HepG2 (cell line): Measurements from ENCODE around the gene RAPGEF6. TPM values are rescaled to one million over a fixed set of nuclear protein-coding genes. Genes with fewer than 3 reads are reported as not detected.

Experiments used
- GRHL1 ChIP-seq: sonication (generic); formaldehyde crosslinking; conservative IDR thresholded peaks from 2 replicates; pipeline ENCODE4 v1.8.0; 2022; ENCODE audit warnings: missing genetic modification reagents
- IRF9 ChIP-seq: sonication (generic); formaldehyde crosslinking; IDR thresholded peaks from 2 replicates; pipeline ENCODE4 v1.8.0; 2022; ENCODE audit warnings: missing genetic modification reagents, mild to moderate bottlenecking, borderline replicate concordance
- RBAK ChIP-seq: sonication (generic); formaldehyde crosslinking; IDR thresholded peaks from 2 replicates; pipeline ENCODE4 v1.5.1; 2020; ENCODE audit warnings: mild to moderate bottlenecking, missing genetic modification reagents
- RERE ChIP-seq: IDR thresholded peaks from 2 replicates; pipeline ENCODE4 v1.6.1; 2016; ENCODE audit warnings: low read depth, missing genetic modification reagents, missing compliant biosample characterization
- SRSF4 ChIP-seq: fragments of 200-400 bp; formaldehyde crosslinking; IDR thresholded peaks from one replicate; pipeline ENCODE4 v1.6.1; 2018; ENCODE audit warnings: mild to moderate bottlenecking, low read depth, low read length, moderate library complexity; ENCODE audit not compliant: poor library complexity, severe bottlenecking
- ZNF292 ChIP-seq: sonication (generic); formaldehyde crosslinking; IDR thresholded peaks from 2 replicates; pipeline ENCODE4 v1.8.1; 2022; ENCODE audit warnings: mild to moderate bottlenecking, low read depth, missing genetic modification reagents, borderline replicate concordance
- ZNF318 ChIP-seq: sonication (generic); formaldehyde crosslinking; IDR thresholded peaks from 2 replicates; pipeline ENCODE4 v1.4.0; 2020; ENCODE audit warnings: mild to moderate bottlenecking, missing genetic modification reagents
- ZNF713 ChIP-seq: sonication (generic); formaldehyde crosslinking; IDR thresholded peaks from 2 replicates; pipeline ENCODE4 v1.4.0; 2020; ENCODE audit warnings: mild to moderate bottlenecking, missing genetic modification reagents
- ZNF749 ChIP-seq: sonication (generic); formaldehyde crosslinking; IDR thresholded peaks from 2 replicates; pipeline ENCODE4 v1.8.0; 2022; ENCODE audit warnings: mild to moderate bottlenecking, missing genetic modification reagents, moderate library complexity, borderline replicate concordance
- ZNF768 ChIP-seq: sonication (generic); formaldehyde crosslinking; IDR thresholded peaks from 2 replicates; pipeline ENCODE4 v1.4.0; 2020; ENCODE audit warnings: missing genetic modification reagents
- ZNF879 ChIP-seq: sonication (generic); formaldehyde crosslinking; IDR thresholded peaks from 2 replicates; pipeline ENCODE4 v1.8.1; 2023; ENCODE audit warnings: missing genetic modification reagents
- polyA plus RNA-seq, 8 experiments: library from polyadenylated mRNA; depleted of rRNA in 3 of 8; stranded (reverse) in 7 of 8; unstranded in 1 of 8; fragments of >200 nt; fragmentation: Illumina TruSeq in 4 of 8; extraction: Trizol in 4 of 8; gene quantifications; 2 replicates each; pipeline versions ENCODE4 v1.2.1 to v1.2.3, GENCODE V29; 2011 to 2016; ENCODE audit warnings: low read depth in 4 of 8, missing spikeins in 1 of 8, mixed read lengths in 1 of 8; ENCODE audit not compliant: insufficient read depth in 1 of 8
- total RNA-seq, 5 experiments: library from RNA; depleted of rRNA; stranded (reverse); fragments of >200 nt; fragmentation: Illumina TruSeq; extraction: Trizol; gene quantifications; 2 replicates each; pipeline ENCODE4 v1.2.3, GENCODE V29; 2016; ENCODE audit warnings: low read depth in 1 of 5

The RAPGEF6 gene
- total and polyA plus RNA-seq, 2 of the 13 experiments (the other 11 are each of a cell fraction or from before 2014, with no cell fraction given): 7.7 to 24.6 TPM

GRCh38 chr5:131634996-131635683 lies at the start of gene RAPGEF6 (continued):
- TF ChIP-seq ZNF318 (no peak; the same call in 1 of the 2 replicates), ZNF768 (peak; percentile 28; the same call in 1 of the 2 replicates), RBAK (CRISPR knock-in tag) (no peak), RERE (CRISPR knock-in tag) (no peak), ZNF292 (no peak; the same call in 1 of the 2 replicates), SRSF4 (no peak), GRHL1 (CRISPR knock-in tag) (no peak), IRF9 (CRISPR knock-in tag) (peak; percentile 82), ZNF713 (CRISPR knock-in tag) (no peak), ZNF879 (peak; percentile 64; the same call in 1 of the 2 replicates), ZNF749 (CRISPR knock-in tag) (0 out of 2 replicates have a peak, but pooled peaks have one; percentile 15)
